Liver (tissue), 9 donors: Measurements from ENCODE around the gene RTN4R. TPM values are rescaled to one million over a fixed set of nuclear protein-coding genes. Genes with fewer than 3 reads are reported as not detected.
"Not testable (repeated sequence)": the region's sequence is repeated elsewhere in the genome, so short reads cannot be mapped to it uniquely, and the experiment has no call there.

Source experiments
- DNase-seq: peaks from one replicate; pipeline ENCODE4 v3.0.0-alpha.2; 2017; ENCODE audit warnings: low spot score
- H3K27ac ChIP-seq, 2 donors: one replicate each; pipeline ENCODE4 v1.7.0; 2013; ENCODE audit warnings: inconsistent platforms in 2 of 2, low read length in 2 of 2, control low read depth in 1 of 2, low read depth in 1 of 2, mild to moderate bottlenecking in 1 of 2
- H3K27me3 ChIP-seq, 4 donors: one replicate each; pipeline versions ENCODE4 v1.6.1 to v1.7.0; 2013; ENCODE audit warnings: low read length in 3 of 4, inconsistent platforms in 1 of 4, mild to moderate bottlenecking in 1 of 4, moderate library complexity in 1 of 4; ENCODE audit not compliant: control insufficient read depth in 4 of 4, insufficient read depth in 4 of 4
- H3K36me3 ChIP-seq, 4 donors: one replicate each; pipeline versions ENCODE4 v1.6.1 to v1.7.0; 2013; ENCODE audit warnings: low read length in 3 of 4, mild to moderate bottlenecking in 3 of 4, low read depth in 1 of 4, moderate library complexity in 1 of 4; ENCODE audit not compliant: control insufficient read depth in 4 of 4, insufficient read depth in 3 of 4
- H3K4me1 ChIP-seq, 4 donors: one replicate each; pipeline versions ENCODE4 v1.6.1 to v1.7.0; 2013; ENCODE audit warnings: low read length in 3 of 4, mild to moderate bottlenecking in 3 of 4, moderate library complexity in 1 of 4; ENCODE audit not compliant: control insufficient read depth in 4 of 4, insufficient read depth in 4 of 4
- H3K4me3 ChIP-seq, 3 donors: one replicate each; pipeline versions ENCODE4 v1.6.1 to v1.7.0; 2013; ENCODE audit warnings: low read length in 3 of 3, control low read depth in 1 of 3, low read depth in 1 of 3, mild to moderate bottlenecking in 1 of 3
- H3K9ac ChIP-seq, 2 donors: one replicate each; pipeline ENCODE4 v1.7.0; 2013; ENCODE audit warnings: low read length in 2 of 2, mild to moderate bottlenecking in 2 of 2, moderate library complexity in 2 of 2, control low read depth in 1 of 2, low read depth in 1 of 2
- H3K9me3 ChIP-seq, 4 donors: one replicate each; pipeline versions ENCODE4 v1.6.1 to v1.7.0; 2013; ENCODE audit warnings: low read length in 3 of 4; ENCODE audit not compliant: control insufficient read depth in 4 of 4
- ATF3 ChIP-seq: IDR thresholded peaks from 2 replicates; pipeline ENCODE4 v1.6.1; 2016; ENCODE audit warnings: antibody characterized with exemption
- EGR1 ChIP-seq, 2 donors: IDR thresholded peaks; 2 replicates each; pipeline ENCODE4 v1.6.1; 2016 to 2018; ENCODE audit warnings: antibody characterized with exemption in 2 of 2, low read depth in 2 of 2
- FOXA1 ChIP-seq: IDR thresholded peaks from 2 replicates; pipeline ENCODE4 v1.6.1; 2016; ENCODE audit warnings: antibody characterized with exemption
- FOXA2 ChIP-seq: IDR thresholded peaks from 2 replicates; pipeline ENCODE4 v1.6.1; 2016; ENCODE audit warnings: antibody characterized with exemption
- GABPA ChIP-seq, 2 donors: IDR thresholded peaks in 1 of 2; conservative IDR thresholded peaks in 1 of 2; 2 replicates each; pipeline ENCODE4 v1.6.1; 2016; ENCODE audit warnings: antibody characterized with exemption in 2 of 2, mild to moderate bottlenecking in 1 of 2, moderate library complexity in 1 of 2
- HNF4A ChIP-seq, 2 donors: conservative IDR thresholded peaks; 2 replicates each; pipeline ENCODE4 v1.6.1; 2016; ENCODE audit warnings: antibody characterized with exemption in 2 of 2, mild to moderate bottlenecking in 2 of 2
- HNF4G ChIP-seq: IDR thresholded peaks from 2 replicates; pipeline ENCODE4 v1.6.1; 2016; ENCODE audit warnings: antibody characterized with exemption
- JUND ChIP-seq, 2 donors: IDR thresholded peaks; 2 replicates each; pipeline ENCODE4 v1.6.1; 2016; ENCODE audit warnings: antibody characterized with exemption in 2 of 2
- MAX ChIP-seq: IDR thresholded peaks from 2 replicates; pipeline ENCODE4 v1.6.1; 2016; ENCODE audit warnings: antibody characterized with exemption
- NR2F2 ChIP-seq: IDR thresholded peaks from 2 replicates; pipeline ENCODE4 v1.6.1; 2016; ENCODE audit warnings: antibody characterized with exemption
- RAD21 ChIP-seq, 2 donors: IDR thresholded peaks; 2 replicates each; pipeline ENCODE4 v1.6.1; 2016; ENCODE audit warnings: antibody characterized with exemption in 2 of 2, mild to moderate bottlenecking in 2 of 2
- RXRA ChIP-seq, 2 donors: IDR thresholded peaks; 2 replicates each; pipeline ENCODE4 v1.6.1; 2017 to 2018; ENCODE audit warnings: antibody characterized with exemption in 2 of 2, mild to moderate bottlenecking in 1 of 2
- SP1 ChIP-seq: IDR thresholded peaks from 2 replicates; pipeline ENCODE4 v1.6.1; 2018; ENCODE audit warnings: antibody characterized with exemption, mild to moderate bottlenecking
- TAF1 ChIP-seq: conservative IDR thresholded peaks from 2 replicates; pipeline ENCODE4 v1.6.1; 2016; ENCODE audit warnings: antibody characterized with exemption, mild to moderate bottlenecking
- YY1 ChIP-seq: IDR thresholded peaks from 2 replicates; pipeline ENCODE4 v1.6.1; 2016; ENCODE audit warnings: antibody characterized with exemption, mild to moderate bottlenecking
- WGBS: extraction: QIAGEN DNeasy Blood & Tissue Kit; methylation state at CpG from one replicate; pipeline ENCODE4 v1.1.7; 2013; 5-methylcytosine and 5-hydroxymethylcytosine counted together
- polyA plus RNA-seq, 2 donors: library from polyadenylated mRNA; stranded (reverse) in 1 of 2; unstranded in 1 of 2; fragments of 200-250 nt in 1 of 2; fragments of >200 nt in 1 of 2; fragmentation: Nextera tagmentation in 1 of 2; extraction: Ambion mirVana in 1 of 2; gene quantifications; one replicate each; pipeline versions ENCODE4 v1.2.1 to v1.2.3, GENCODE V29; 2013 to 2015
- total RNA-seq, 2 donors: library from RNA; depleted of rRNA; stranded (reverse); fragments of >200 nt; gene quantifications; one replicate each; pipeline ENCODE4 v1.2.3, GENCODE V29; 2014
- TF ChIP-seq, protein P1 (sequence below): fragments of 150-350 bp; IDR thresholded peaks from 2 replicates; pipeline ENCODE4 v1.5.1; 2017; ENCODE audit warnings: improper control_type of control experiment, low read depth, low read length; ENCODE audit not compliant: missing input control
- TF ChIP-seq, protein P2 (sequence below): IDR thresholded peaks from 2 replicates; pipeline ENCODE4 v1.6.1; 2016; ENCODE audit warnings: antibody characterized with exemption
- TF ChIP-seq, protein P3 (sequence below): IDR thresholded peaks from 2 replicates; pipeline ENCODE4 v1.6.1; 2016; ENCODE audit warnings: antibody characterized with exemption, mild to moderate bottlenecking
- donor health status: healthy.
- donor health status: healthy.
- donor health status: healthy.
- donor health status: healthy.
- donor health status: healthy.

RTN4R gene
- total and polyA plus RNA-seq, 4 donors, result 0.33 to 10.4 (median 1.1) TPM

DNA sequence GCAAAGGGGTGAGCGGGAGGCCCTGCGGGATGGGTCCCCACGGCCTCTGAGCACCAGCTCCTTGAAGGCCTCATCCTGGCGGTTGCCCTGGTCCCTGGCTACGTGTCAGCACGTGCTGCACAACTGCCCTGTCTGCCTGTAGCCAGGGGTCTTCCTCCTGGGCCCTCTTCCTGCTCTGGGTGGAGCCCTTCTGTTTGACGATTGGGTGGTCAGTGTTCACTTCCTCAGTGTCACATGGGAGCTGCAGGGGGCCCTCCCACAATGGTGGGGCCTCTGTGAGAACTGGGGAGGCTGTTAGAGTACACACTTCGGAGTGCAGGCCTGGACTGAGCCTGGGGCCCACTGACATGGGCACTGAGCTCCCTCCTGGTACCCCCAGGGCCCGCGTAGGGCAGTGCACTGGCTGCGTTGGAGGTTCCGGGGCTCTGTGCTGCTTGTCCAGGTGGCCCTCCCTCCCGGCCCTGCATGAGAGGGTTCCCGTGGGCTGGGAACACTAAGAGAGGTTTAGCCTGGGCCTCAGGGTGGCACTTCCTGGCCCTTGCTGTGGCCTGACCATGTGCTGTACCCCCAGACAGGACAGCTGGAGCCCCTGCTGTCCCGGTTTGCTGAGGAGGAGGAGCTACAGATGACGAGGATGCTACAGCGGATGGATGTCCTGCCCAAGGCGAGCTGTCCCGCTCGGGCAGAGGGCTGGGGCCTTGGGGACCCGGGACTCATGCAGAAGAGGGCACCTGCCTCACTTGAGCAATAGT lies 38.0 kb upstream of the RTN4R start (continued):
- TF ChIP-seq, protein P1, sequence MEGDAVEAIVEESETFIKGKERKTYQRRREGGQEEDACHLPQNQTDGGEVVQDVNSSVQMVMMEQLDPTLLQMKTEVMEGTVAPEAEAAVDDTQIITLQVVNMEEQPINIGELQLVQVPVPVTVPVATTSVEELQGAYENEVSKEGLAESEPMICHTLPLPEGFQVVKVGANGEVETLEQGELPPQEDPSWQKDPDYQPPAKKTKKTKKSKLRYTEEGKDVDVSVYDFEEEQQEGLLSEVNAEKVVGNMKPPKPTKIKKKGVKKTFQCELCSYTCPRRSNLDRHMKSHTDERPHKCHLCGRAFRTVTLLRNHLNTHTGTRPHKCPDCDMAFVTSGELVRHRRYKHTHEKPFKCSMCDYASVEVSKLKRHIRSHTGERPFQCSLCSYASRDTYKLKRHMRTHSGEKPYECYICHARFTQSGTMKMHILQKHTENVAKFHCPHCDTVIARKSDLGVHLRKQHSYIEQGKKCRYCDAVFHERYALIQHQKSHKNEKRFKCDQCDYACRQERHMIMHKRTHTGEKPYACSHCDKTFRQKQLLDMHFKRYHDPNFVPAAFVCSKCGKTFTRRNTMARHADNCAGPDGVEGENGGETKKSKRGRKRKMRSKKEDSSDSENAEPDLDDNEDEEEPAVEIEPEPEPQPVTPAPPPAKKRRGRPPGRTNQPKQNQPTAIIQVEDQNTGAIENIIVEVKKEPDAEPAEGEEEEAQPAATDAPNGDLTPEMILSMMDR, result no peak
- TF ChIP-seq GABPA (IDR thresholded peaks at IDR 0.05 in 1 of 2, conservative IDR thresholded peaks at IDR 0.05 in 1 of 2) (no peak), RXRA (IDR thresholded peaks at IDR 0.05) (no peak), FOXA2 (no peak), RAD21 (IDR thresholded peaks at IDR 0.05) (no peak), JUND (IDR thresholded peaks at IDR 0.05) (no peak), YY1 (no peak)
- TF ChIP-seq, protein P2, sequence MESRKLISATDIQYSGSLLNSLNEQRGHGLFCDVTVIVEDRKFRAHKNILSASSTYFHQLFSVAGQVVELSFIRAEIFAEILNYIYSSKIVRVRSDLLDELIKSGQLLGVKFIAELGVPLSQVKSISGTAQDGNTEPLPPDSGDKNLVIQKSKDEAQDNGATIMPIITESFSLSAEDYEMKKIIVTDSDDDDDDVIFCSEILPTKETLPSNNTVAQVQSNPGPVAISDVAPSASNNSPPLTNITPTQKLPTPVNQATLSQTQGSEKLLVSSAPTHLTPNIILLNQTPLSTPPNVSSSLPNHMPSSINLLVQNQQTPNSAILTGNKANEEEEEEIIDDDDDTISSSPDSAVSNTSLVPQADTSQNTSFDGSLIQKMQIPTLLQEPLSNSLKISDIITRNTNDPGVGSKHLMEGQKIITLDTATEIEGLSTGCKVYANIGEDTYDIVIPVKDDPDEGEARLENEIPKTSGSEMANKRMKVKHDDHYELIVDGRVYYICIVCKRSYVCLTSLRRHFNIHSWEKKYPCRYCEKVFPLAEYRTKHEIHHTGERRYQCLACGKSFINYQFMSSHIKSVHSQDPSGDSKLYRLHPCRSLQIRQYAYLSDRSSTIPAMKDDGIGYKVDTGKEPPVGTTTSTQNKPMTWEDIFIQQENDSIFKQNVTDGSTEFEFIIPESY, result no peak

- not testable (repeated sequence) for DNase-seq, H3K4me3 ChIP-seq, H3K27me3 ChIP-seq, H3K36me3 ChIP-seq, H3K9ac ChIP-seq, H3K9me3 ChIP-seq, H3K27ac ChIP-seq
- peaks cover 0 to 13% (median 6%) of the 10 kb centered on the region in 4 donors for H3K4me1 ChIP-seq
- 88% methylated on average over 12 of the region's 12 CpGs for WGBS
Observed at GRCh38 chr22:20305230-20305893, 37.2 kb upstream of the RTN4R start.

GRCh38 chr22:20304646-20305045 lies 36.5 kb upstream of the RTN4R start:
- Histone ChIP-seq H3K36me3 (no peaks in the 10 kb centered on the region), H3K4me1 (peaks cover 0 to 20% (median 11%) of the 10 kb centered on the region in 4 donors), H3K27ac (no peak overlapping the region), H3K9ac (no peak overlapping the region), H3K27me3 (no peaks in the 10 kb centered on the region), H3K9me3 (no peaks in the 10 kb centered on the region), H3K4me3 (no peak overlapping the region)
- TF ChIP-seq NR2F2 (no peak), MAX (no peak), ATF3 (no peak), RAD21 (IDR thresholded peaks at IDR 0.05) (no peak), HNF4G (no peak), TAF1 (no peak), EGR1 (IDR thresholded peaks at IDR 0.05; ENCODE audit: low read depth in 2 of 2) (no peak), JUND (IDR thresholded peaks at IDR 0.05) (no peak), HNF4A (conservative IDR thresholded peaks at IDR 0.05) (no peak), SP1 (no peak), RXRA (IDR thresholded peaks at IDR 0.05) (no peak), FOXA2 (no peak), FOXA1 (no peak), GABPA (IDR thresholded peaks at IDR 0.05 in 1 of 2, conservative IDR thresholded peaks at IDR 0.05 in 1 of 2) (no peak), YY1 (no peak)
- TF ChIP-seq, protein P3, sequence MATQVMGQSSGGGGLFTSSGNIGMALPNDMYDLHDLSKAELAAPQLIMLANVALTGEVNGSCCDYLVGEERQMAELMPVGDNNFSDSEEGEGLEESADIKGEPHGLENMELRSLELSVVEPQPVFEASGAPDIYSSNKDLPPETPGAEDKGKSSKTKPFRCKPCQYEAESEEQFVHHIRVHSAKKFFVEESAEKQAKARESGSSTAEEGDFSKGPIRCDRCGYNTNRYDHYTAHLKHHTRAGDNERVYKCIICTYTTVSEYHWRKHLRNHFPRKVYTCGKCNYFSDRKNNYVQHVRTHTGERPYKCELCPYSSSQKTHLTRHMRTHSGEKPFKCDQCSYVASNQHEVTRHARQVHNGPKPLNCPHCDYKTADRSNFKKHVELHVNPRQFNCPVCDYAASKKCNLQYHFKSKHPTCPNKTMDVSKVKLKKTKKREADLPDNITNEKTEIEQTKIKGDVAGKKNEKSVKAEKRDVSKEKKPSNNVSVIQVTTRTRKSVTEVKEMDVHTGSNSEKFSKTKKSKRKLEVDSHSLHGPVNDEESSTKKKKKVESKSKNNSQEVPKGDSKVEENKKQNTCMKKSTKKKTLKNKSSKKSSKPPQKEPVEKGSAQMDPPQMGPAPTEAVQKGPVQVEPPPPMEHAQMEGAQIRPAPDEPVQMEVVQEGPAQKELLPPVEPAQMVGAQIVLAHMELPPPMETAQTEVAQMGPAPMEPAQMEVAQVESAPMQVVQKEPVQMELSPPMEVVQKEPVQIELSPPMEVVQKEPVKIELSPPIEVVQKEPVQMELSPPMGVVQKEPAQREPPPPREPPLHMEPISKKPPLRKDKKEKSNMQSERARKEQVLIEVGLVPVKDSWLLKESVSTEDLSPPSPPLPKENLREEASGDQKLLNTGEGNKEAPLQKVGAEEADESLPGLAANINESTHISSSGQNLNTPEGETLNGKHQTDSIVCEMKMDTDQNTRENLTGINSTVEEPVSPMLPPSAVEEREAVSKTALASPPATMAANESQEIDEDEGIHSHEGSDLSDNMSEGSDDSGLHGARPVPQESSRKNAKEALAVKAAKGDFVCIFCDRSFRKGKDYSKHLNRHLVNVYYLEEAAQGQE, result no peak
- DNase-seq, result no peak
- WGBS, result 88% methylated on average over 9 of the region's 9 CpGs

DNA sequence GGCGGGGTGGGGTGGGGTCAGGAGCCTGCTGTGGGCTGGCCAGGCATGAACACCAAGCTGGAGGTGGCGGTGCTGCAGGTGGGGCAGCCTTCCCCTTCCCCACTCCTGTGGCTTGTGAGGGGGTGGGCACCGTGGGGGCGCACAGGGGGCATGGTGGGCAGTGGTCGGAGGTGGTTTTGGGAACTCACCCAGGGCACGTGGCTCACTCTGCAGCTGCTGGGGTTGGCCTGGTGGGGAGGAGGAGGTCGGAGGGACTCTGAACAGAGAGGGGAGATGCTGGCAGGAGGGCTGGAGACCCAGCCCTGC lies 35.1 kb upstream of the RTN4R start:
- H3K36me3 ChIP-seq, H3K4me3 ChIP-seq, H3K27ac ChIP-seq, H3K9me3 ChIP-seq, H3K27me3 ChIP-seq, DNase-seq, H3K9ac ChIP-seq: not testable (repeated sequence)
- peaks cover 4 to 26% (median 14%) of the 10 kb centered on the region in 4 donors for H3K4me1 ChIP-seq
- WGBS, result 84% methylated on average over 7 of the region's 7 CpGs
